HepG2 (cell line): ENCODE measurements around the gene WDR43. TPM values are rescaled to one million over a fixed set of nuclear protein-coding genes. Genes with fewer than 3 reads are reported as not detected.

ENCODE experiments used
- CCAR2 ChIP-seq: fragments of 200-400 bp; formaldehyde crosslinking; optimal IDR thresholded peaks from 2 replicates; pipeline ENCODE3; 2018; ENCODE audit warnings: low read depth, mild to moderate bottlenecking, low read length, moderate library complexity
- EZH2 ChIP-seq: conservative IDR thresholded peaks from 2 replicates; pipeline ENCODE4 v1.6.1; 2012; ENCODE audit warnings: mild to moderate bottlenecking, low read depth, low read length, moderate library complexity
- GTF3A ChIP-seq: sonication (generic); formaldehyde crosslinking; conservative IDR thresholded peaks from 2 replicates; pipeline ENCODE4 v1.4.0; 2020; ENCODE audit warnings: mild to moderate bottlenecking, missing genetic modification reagents
- HNRNPLL ChIP-seq: fragments of 200-400 bp; formaldehyde crosslinking; IDR thresholded peaks from 2 replicates; pipeline ENCODE4 v1.6.1; 2017; ENCODE audit warnings: mild to moderate bottlenecking, low read depth, low read length; ENCODE audit not compliant: poor library complexity, severe bottlenecking
- NFE2 ChIP-seq: sonication (generic); formaldehyde crosslinking; IDR thresholded peaks from 2 replicates; pipeline ENCODE4 v1.4.0; 2020; ENCODE audit warnings: missing genetic modification reagents
- PAX8 ChIP-seq: sonication (generic); formaldehyde crosslinking; IDR thresholded peaks from 2 replicates; pipeline ENCODE4 v1.8.0; 2022; ENCODE audit warnings: mild to moderate bottlenecking, missing genetic modification reagents, borderline replicate concordance
- SP5 ChIP-seq: IDR thresholded peaks from 2 replicates; pipeline ENCODE4 v1.6.1; 2016; ENCODE audit warnings: low read depth, borderline replicate concordance
- TBP ChIP-seq: sonication (generic); formaldehyde crosslinking; IDR thresholded peaks from 2 replicates; pipeline ENCODE4 v1.5.0; 2020; ENCODE audit warnings: missing genetic modification reagents
- ZFYVE20 ChIP-seq: sonication (generic); formaldehyde crosslinking; IDR thresholded peaks from 2 replicates; pipeline ENCODE4 v1.8.0; 2023; ENCODE audit warnings: low read depth, mild to moderate bottlenecking, moderate library complexity, missing genetic modification reagents, borderline replicate concordance
- ZNF232 ChIP-seq: sonication (generic); formaldehyde crosslinking; IDR thresholded peaks from 2 replicates; pipeline ENCODE4 v1.4.0; 2020; ENCODE audit warnings: missing genetic modification reagents, borderline replicate concordance
- ZNF383 ChIP-seq: sonication (generic); formaldehyde crosslinking; IDR thresholded peaks from 2 replicates; pipeline ENCODE4 v1.4.0; 2020; ENCODE audit warnings: missing genetic modification reagents, mild to moderate bottlenecking, borderline replicate concordance
- polyA plus RNA-seq, 8 experiments: library from polyadenylated mRNA; depleted of rRNA in 3 of 8; stranded (reverse) in 7 of 8; unstranded in 1 of 8; fragments of >200 nt; fragmentation: Illumina TruSeq in 4 of 8; extraction: Trizol in 4 of 8; gene quantifications; 2 replicates each; pipeline versions ENCODE4 v1.2.1 to v1.2.3, GENCODE V29; 2011 to 2016; ENCODE audit warnings: low read depth in 4 of 8, missing spikeins in 1 of 8, mixed read lengths in 1 of 8; ENCODE audit not compliant: insufficient read depth in 1 of 8
- total RNA-seq, 5 experiments: library from RNA; depleted of rRNA; stranded (reverse); fragments of >200 nt; fragmentation: Illumina TruSeq; extraction: Trizol; gene quantifications; 2 replicates each; pipeline ENCODE4 v1.2.3, GENCODE V29; 2016; ENCODE audit warnings: low read depth in 1 of 5
- TF ChIP-seq, protein P1 (sequence below): sonication (generic); formaldehyde crosslinking; IDR thresholded peaks from 2 replicates; pipeline ENCODE4 v1.4.0; 2020; ENCODE audit warnings: mild to moderate bottlenecking, missing genetic modification reagents, borderline replicate concordance
- TF ChIP-seq, protein P2 (sequence below): sonication (generic); formaldehyde crosslinking; IDR thresholded peaks from 2 replicates; pipeline ENCODE4 v1.4.0; 2020; ENCODE audit warnings: missing genetic modification reagents
- TF ChIP-seq, protein P3 (sequence below), 2 experiments: sonication (generic) in 1 of 2; formaldehyde crosslinking in 1 of 2; IDR thresholded peaks; 2 replicates each; pipeline versions ENCODE4 v1.6.1 to v1.9.0; 2014 to 2022; ENCODE audit warnings: antibody characterized with exemption in 1 of 2, borderline replicate concordance in 1 of 2, inconsistent platforms in 1 of 2, low read depth in 1 of 2, missing genetic modification reagents in 1 of 2
- TF ChIP-seq, protein P4 (sequence below): sonication (generic); formaldehyde crosslinking; IDR thresholded peaks from 2 replicates; pipeline ENCODE4 v1.8.1; 2023; ENCODE audit warnings: missing genetic modification reagents, mild to moderate bottlenecking, borderline replicate concordance
- TF ChIP-seq, protein P5 (sequence below): sonication (generic); formaldehyde crosslinking; IDR thresholded peaks from 2 replicates; pipeline ENCODE4 v1.8.0; 2022; ENCODE audit warnings: mild to moderate bottlenecking, missing genetic modification reagents; ENCODE audit not compliant: insufficient replicate concordance

WDR43 gene
- total and polyA plus RNA-seq, 2 of the 13 experiments (the other 11 are each of a cell fraction or from before 2014, with no cell fraction given), result 121 to 167 TPM

DNA sequence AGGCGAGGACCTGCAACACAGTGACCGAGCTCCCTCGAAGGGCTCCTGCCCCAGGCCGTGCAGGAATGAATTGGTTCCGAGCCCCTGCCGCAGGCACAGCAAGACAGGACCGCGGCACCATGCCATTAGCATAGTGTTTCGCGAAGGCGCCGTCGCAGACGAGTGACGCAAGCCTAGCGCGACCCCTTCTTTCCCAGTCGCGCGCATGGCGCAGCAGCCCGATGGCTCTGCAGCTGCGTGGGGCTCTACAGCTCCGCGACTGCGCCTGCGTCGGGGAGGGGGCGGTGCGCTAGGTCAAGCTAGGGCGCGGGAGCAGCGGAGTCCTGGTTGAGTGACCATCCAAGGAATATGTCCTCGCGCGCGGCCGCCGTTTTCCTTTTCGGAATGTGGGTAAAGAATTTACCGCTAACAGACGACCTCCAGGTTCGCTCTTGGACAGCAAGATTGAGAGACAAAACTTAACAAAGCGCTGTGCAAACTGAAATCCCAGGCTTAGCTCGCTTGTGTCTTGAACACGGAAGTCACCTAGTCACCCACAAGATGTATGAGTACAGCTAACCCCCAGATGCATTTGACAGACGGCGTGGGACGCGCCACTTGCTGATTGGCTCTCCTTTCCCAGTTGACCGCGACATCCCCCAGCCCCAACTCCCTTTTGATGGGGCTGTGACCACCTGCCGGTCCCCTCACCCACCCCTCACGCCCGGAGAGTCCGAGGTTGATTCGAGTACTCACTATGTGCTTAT lies 24.1 kb upstream of the WDR43 start, which contains the start of gene TRMT61B (continued):
- TF ChIP-seq, protein P1, sequence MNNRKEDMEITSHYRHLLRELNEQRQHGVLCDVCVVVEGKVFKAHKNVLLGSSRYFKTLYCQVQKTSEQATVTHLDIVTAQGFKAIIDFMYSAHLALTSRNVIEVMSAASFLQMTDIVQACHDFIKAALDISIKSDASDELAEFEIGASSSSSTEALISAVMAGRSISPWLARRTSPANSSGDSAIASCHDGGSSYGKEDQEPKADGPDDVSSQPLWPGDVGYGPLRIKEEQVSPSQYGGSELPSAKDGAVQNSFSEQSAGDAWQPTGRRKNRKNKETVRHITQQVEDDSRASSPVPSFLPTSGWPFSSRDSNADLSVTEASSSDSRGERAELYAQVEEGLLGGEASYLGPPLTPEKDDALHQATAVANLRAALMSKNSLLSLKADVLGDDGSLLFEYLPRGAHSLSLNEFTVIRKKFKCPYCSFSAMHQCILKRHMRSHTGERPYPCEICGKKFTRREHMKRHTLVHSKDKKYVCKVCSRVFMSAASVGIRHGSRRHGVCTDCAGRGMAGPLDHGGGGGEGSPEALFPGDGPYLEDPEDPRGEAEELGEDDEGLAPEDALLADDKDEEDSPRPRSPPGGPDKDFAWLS (CRISPR knock-in tag), result no peak
- TF ChIP-seq, protein P2, sequence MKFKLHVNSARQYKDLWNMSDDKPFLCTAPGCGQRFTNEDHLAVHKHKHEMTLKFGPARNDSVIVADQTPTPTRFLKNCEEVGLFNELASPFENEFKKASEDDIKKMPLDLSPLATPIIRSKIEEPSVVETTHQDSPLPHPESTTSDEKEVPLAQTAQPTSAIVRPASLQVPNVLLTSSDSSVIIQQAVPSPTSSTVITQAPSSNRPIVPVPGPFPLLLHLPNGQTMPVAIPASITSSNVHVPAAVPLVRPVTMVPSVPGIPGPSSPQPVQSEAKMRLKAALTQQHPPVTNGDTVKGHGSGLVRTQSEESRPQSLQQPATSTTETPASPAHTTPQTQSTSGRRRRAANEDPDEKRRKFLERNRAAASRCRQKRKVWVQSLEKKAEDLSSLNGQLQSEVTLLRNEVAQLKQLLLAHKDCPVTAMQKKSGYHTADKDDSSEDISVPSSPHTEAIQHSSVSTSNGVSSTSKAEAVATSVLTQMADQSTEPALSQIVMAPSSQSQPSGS, result peak; percentile 96
- no peak for TF ChIP-seq EZH2
- TF ChIP-seq NFE2, result 0 out of 2 replicates have a peak, but pooled peaks have one; percentile 30
- peak; percentile 97; the same call in 1 of the 2 replicates for TF ChIP-seq PAX8 (CRISPR knock-in tag)
- TF ChIP-seq CCAR2, result no peak
- TF ChIP-seq, protein P3, sequence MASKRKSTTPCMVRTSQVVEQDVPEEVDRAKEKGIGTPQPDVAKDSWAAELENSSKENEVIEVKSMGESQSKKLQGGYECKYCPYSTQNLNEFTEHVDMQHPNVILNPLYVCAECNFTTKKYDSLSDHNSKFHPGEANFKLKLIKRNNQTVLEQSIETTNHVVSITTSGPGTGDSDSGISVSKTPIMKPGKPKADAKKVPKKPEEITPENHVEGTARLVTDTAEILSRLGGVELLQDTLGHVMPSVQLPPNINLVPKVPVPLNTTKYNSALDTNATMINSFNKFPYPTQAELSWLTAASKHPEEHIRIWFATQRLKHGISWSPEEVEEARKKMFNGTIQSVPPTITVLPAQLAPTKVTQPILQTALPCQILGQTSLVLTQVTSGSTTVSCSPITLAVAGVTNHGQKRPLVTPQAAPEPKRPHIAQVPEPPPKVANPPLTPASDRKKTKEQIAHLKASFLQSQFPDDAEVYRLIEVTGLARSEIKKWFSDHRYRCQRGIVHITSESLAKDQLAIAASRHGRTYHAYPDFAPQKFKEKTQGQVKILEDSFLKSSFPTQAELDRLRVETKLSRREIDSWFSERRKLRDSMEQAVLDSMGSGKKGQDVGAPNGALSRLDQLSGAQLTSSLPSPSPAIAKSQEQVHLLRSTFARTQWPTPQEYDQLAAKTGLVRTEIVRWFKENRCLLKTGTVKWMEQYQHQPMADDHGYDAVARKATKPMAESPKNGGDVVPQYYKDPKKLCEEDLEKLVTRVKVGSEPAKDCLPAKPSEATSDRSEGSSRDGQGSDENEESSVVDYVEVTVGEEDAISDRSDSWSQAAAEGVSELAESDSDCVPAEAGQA (IDR thresholded peaks at IDR 0.05; ENCODE audit: low read depth), result peak; percentile 99
- TF ChIP-seq, protein P3 (CRISPR knock-in tag; IDR thresholded peaks at IDR 0.05; ENCODE audit: borderline replicate concordance), result no peak
- TF ChIP-seq, protein P4, sequence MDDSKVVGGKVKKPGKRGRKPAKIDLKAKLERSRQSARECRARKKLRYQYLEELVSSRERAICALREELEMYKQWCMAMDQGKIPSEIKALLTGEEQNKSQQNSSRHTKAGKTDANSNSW (CRISPR knock-in tag), result peak; percentile 96; the same call in 1 of the 2 replicates
- peak; percentile 67 for TF ChIP-seq GTF3A (CRISPR knock-in tag)
- peak; percentile 46; the same call in 1 of the 2 replicates for TF ChIP-seq ZFYVE20 (CRISPR knock-in tag)
- TF ChIP-seq ZNF232 (CRISPR knock-in tag), result 0 out of 2 replicates have a peak, but pooled peaks have one; percentile 71
- no peak for TF ChIP-seq TBP
- peak; percentile 95 for TF ChIP-seq HNRNPLL
- no peak for TF ChIP-seq ZNF383
- TF ChIP-seq, protein P5, sequence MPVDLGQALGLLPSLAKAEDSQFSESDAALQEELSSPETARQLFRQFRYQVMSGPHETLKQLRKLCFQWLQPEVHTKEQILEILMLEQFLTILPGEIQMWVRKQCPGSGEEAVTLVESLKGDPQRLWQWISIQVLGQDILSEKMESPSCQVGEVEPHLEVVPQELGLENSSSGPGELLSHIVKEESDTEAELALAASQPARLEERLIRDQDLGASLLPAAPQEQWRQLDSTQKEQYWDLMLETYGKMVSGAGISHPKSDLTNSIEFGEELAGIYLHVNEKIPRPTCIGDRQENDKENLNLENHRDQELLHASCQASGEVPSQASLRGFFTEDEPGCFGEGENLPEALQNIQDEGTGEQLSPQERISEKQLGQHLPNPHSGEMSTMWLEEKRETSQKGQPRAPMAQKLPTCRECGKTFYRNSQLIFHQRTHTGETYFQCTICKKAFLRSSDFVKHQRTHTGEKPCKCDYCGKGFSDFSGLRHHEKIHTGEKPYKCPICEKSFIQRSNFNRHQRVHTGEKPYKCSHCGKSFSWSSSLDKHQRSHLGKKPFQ, result no peak
- peak; percentile 85 for TF ChIP-seq SP5 (CRISPR knock-in tag)
